ENCODE measurements around the gene SWSAP1.

SWSAP1 gene

GRCh38 chr19:11416346-11417052, 42.0 kb downstream of the SWSAP1 start:
- DNase-seq, result no peak

DNA sequence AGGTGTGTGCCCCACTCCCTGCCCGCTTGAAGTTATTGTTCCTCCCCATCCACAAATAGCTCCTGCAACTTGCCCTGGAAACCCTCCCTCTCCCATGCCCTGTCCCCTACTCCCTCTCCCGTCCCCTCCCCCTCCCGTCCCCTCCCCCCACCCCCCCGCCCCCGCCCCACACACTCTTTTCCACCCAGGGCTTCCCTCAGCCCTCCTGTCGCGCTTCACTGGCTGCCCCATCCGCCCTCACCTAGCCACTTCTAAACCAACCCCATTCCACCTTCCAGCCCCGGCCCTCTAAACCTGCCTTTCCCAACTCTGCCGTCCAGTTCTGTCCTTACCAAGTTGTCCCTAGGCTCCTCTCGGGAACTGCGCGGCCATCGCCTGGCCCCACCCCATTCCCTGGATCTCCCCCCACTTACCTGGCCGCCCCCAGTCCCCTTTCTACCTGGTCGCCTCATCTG, 43.7 kb downstream of the SWSAP1 start:
- no peak for DNase-seq

DNA sequence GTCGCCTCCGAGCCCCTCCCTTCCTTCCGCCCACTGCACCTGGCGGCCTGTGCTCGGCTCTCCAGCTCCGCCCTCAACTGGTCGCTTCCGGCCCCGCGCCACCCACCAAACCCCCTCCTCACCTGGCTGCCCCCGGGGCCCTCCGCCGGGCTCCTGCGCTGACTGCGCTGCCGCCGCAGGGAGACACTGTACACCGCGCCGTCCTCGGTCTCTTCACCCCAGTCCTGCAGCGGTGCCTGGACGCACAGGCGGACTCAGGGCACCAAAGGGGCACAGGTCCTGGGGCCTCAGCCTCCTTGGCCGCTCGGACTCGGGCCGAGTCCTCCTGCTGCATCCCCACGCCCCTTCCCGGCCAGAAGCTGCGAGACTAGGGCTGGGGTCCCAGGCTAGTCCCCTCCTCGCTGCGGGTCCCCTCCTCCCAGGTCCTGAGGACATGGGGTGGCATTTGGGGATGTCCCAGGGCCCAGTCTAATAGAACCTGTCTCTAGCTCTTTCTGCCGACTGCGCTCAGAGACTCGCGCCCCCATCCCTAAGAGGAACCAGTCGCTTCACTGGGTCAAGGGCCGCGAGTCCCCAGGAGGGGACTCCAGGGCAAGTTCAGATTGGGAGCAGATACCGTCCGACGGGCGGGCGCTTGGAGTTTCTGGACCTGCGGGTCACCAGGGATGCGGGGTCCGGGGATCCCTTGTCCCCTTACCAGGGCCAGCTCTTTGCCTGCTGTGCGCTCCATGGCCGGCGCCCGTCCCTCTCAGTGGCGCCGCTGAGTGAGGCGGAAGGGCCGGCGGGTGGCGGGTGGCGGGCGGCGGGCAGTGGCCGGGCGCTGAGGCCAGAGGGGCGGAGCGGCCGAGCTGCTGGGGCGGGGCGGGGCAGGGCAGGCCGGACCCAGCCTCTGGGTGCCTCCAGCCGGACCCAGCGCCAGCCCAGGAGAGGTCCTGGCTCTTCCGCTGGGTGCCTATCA, 44.4 kb downstream of the SWSAP1 start, which contains the start of gene RGL3:
Gene RGL3, minus strand, starts transcription at position 766 of the 958 bp plus-strand sequence. Its CDS starts 36 bp downstream, at position 730.
- no peak for DNase-seq

GRCh38 chr19:11420429-11421370, 46.2 kb downstream of the SWSAP1 start:
- DNase-seq, result no peak

GRCh38 chr19:11421371-11422098, 47.1 kb downstream of the SWSAP1 start:
- no peak for DNase-seq

- no peak for DNase-seq
These were observed 47.9 kb downstream of the SWSAP1 start for GRCh38 chr19:11422163-11423065.

DNA sequence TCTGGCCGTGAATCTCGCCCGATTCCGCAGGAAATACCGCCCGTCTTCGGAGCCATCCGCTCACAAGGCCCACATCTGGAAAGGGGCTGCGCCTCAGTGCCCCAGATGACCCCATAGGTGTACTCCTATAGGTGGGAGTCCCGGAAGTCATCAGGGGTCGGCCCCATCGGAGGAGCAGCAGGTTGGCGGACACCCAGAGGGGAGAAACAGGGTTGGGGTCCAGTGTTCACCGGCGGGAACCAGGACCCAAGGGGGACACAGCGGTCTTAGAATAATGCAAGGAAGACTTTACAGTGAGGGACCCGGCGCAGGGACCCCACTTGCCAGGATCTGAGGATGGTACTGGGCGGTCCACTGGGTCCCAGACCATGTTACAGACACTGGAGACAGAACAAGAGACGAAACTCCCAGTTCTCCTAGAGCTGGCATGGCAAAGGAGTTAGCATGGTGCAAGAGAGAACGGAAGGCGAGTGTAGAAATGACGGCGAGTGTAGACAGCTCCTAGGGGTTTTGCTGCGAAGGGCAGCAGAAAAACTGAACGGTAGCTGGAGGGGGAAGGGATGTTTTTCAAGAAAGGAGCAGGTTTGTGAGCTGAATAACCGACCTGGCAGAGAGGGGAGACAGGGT, 48.8 kb downstream of the SWSAP1 start:
- no peak for DNase-seq

- no peak for DNase-seq
These were observed 49.3 kb downstream of the SWSAP1 start for GRCh38 chr19:11423791-11424181.
